OCI-LY7 (cell line): Measurements from ENCODE around the gene CYP24A1. TPM values are rescaled to one million over a fixed set of nuclear protein-coding genes. Genes with fewer than 3 reads are reported as not detected.

Source experiments
- BruUV-seq: library from RNA; stranded (reverse); fragments of 400-500 nt; replicated peaks from 2 replicates; lab custom pipeline; 2021; lab: Mats Ljungman, UMichigan
- CTCF ChIA-PET: fragments of 300-600 bp; sonication (Branson Sonifier 250); formaldehyde crosslinking; loops from one replicate; lab custom pipeline; 2022; ENCODE audit warnings: antibody characterized with exemption; ENCODE audit not compliant: unreplicated experiment; lab: Charles Lee
- POLR2A ChIA-PET: fragments of 300-600 bp; sonication (Branson Sonifier 250); formaldehyde crosslinking; loops from one replicate; lab custom pipeline; 2022; ENCODE audit warnings: antibody characterized with exemption; lab: Charles Lee
- DNase-seq: peaks from one replicate; pipeline ENCODE4 v3.0.0-alpha.2; 2015; ENCODE audit warnings: low spot score
- H2AFZ ChIP-seq: fragments of 200-600 bp; sonication (generic), shearing (Covaris generic); 2 replicates; pipeline ENCODE4 v1.6.1; 2014; ENCODE audit warnings: mild to moderate bottlenecking, antibody characterized with exemption, low read length, moderate library complexity
- H3K27ac ChIP-seq: fragments of 200-600 bp; sonication (generic); 2 replicates; pipeline ENCODE4 v1.5.1; 2014; ENCODE audit warnings: mixed run types, low read depth, mild to moderate bottlenecking, moderate library complexity, low read length, inconsistent platforms; ENCODE audit not compliant: poor library complexity, severe bottlenecking
- H3K36me3 ChIP-seq: fragments of 200-600 bp; sonication (generic); 2 replicates; pipeline ENCODE4 v1.6.1; 2014; ENCODE audit warnings: mild to moderate bottlenecking, antibody characterized with exemption, low read length, moderate library complexity, mixed read lengths; ENCODE audit not compliant: insufficient read depth
- H3K4me1 ChIP-seq: fragments of 200-600 bp; sonication (generic); 2 replicates; pipeline ENCODE4 v1.5.1; 2014; ENCODE audit warnings: mild to moderate bottlenecking, low read length; ENCODE audit not compliant: insufficient read depth, poor library complexity, severe bottlenecking
- H3K4me2 ChIP-seq: fragments of 200-600 bp; sonication (generic); 2 replicates; pipeline ENCODE4 v1.6.1; 2014; ENCODE audit warnings: mild to moderate bottlenecking, low read length
- H3K4me3 ChIP-seq: fragments of 200-600 bp; sonication (generic); 2 replicates; pipeline ENCODE4 v1.5.1; 2014; ENCODE audit warnings: mild to moderate bottlenecking, low read depth, low read length; ENCODE audit not compliant: poor library complexity, severe bottlenecking
- H3K79me2 ChIP-seq: fragments of 200-600 bp; sonication (generic); 2 replicates; pipeline ENCODE4 v1.6.1; 2016; ENCODE audit warnings: low read depth, mild to moderate bottlenecking, low read length, moderate library complexity, mixed read lengths; ENCODE audit not compliant: insufficient read depth
- H3K9me2 ChIP-seq: fragments of 200-600 bp; sonication (generic); 2 replicates; pipeline ENCODE4 v1.6.1; 2016; ENCODE audit warnings: mild to moderate bottlenecking, low read length, mixed read lengths; ENCODE audit not compliant: insufficient read depth
- H3K9me3 ChIP-seq: fragments of 200-600 bp; sonication (generic); 2 replicates; pipeline ENCODE4 v1.6.1; 2014; ENCODE audit warnings: mild to moderate bottlenecking, mixed run types, low read length, mixed read lengths
- H4K20me1 ChIP-seq: fragments of 200-600 bp; sonication (generic); 2 replicates; pipeline ENCODE4 v1.6.1; 2014; ENCODE audit warnings: mild to moderate bottlenecking, antibody characterized with exemption, low read length, moderate library complexity, mixed read lengths; ENCODE audit not compliant: insufficient read depth
- CTCF ChIP-seq: fragments of 200-600 bp; sonication (generic); conservative IDR thresholded peaks from 2 replicates; pipeline ENCODE4 v1.5.1; 2014; ENCODE audit warnings: mild to moderate bottlenecking, antibody characterized with exemption, low read length, moderate library complexity, mixed read lengths
- EZH2phosphoT487 ChIP-seq: fragments of 200-600 bp; sonication (generic); IDR thresholded peaks from 2 replicates; pipeline ENCODE4 v1.6.1; 2018; ENCODE audit warnings: low read depth, borderline replicate concordance, mild to moderate bottlenecking, mixed run types, antibody characterized with exemption, low read length, moderate library complexity, mixed read lengths
- intact Hi-C: fragments of 100-400 bp; cut with micrococcal nuclease; formaldehyde crosslinking; loops from one replicate; pipeline ENCODE4 v1.10.0; 2022; ENCODE audit not compliant: unreplicated experiment
- total RNA-seq, 2 experiments: library from RNA; depleted of rRNA in 1 of 2; stranded (reverse); fragments of >200 nt in 1 of 2; shearing (Covaris generic) in 1 of 2; gene quantifications; 2 replicates each; pipeline ENCODE4 v1.2.3, GENCODE V29; 2014 to 2022

CYP24A1 gene
- total RNA-seq, 2 experiments from 2014 or later = not detected

DNA sequence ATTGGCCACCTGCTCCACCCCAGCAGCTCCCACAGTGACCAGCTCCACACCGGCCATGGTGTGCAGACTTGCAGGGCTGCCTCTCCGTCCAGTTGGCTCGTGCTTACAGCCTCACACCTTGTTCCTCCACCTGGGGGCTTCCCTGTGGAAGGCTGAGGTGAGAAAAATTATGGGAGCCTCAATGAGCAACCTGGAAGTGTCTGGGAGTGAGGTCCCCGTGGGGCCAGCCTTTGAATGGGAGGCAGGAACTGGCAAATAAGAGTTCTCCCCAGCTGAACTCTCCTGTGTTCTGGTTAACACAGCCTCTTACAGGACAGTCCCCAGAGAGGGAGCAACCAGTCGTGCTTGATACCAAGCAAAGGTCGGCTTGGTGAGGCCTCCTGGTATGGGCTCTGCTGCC, 30.3 kb upstream of the CYP24A1 start:
- intact Hi-C loops = no loop called here
- ChIA-PET CTCF (no interaction called here), POLR2A (interaction anchor here (0.8 kb wide), 1 partner anchor 98 kb away, joined by 4 read pairs; no protein-coding TSS in a partner anchor)
- Histone ChIP-seq H3K9me3 (no peaks in the 10 kb centered on the region), H3K4me2 (no peak overlapping the region), H3K27ac (no peak overlapping the region), H4K20me1 (peaks cover 4% of the 10 kb centered on the region; the same call in 1 of the 2 replicates), H3K4me3 (no peak overlapping the region), H3K9me2 (no peaks in the 10 kb centered on the region), H3K79me2 (peaks cover 8% of the 10 kb centered on the region), H2AFZ (no peak overlapping the region), H3K36me3 (no peaks in the 10 kb centered on the region), H3K4me1 (peaks cover 4% of the 10 kb centered on the region)
- TF ChIP-seq CTCF (no peak), EZH2phosphoT487 (no peak)
- BruUV-seq = no TSS peak
- no peak for DNase-seq

DNA sequence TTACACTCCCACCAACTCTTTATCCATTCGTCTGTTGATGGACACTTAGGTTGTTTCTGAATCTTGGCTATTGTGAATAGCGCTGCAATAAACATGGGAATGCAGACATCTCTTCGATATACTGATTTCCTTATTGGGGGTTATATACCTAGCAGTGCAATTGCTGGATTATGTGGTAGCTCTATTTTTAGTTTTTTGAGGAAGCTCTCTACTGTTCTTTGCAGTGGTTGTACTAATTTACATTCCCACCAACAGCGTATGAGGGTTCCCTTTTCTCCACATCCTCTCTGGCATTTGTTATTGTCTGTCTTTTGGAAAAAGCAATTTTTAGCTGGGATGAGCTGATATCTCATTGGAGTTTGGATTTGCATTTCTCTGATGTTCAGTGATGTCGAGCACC, 29.5 kb upstream of the CYP24A1 start:
- intact Hi-C loops = no loop called here

More for the DNA sequence above, 29.5 kb upstream of the CYP24A1 start:
- H3K79me2 ChIP-seq = no peaks in the 10 kb centered on the region; the same call in 1 of the 2 replicates
- H4K20me1 ChIP-seq = no peaks in the 10 kb centered on the region
- TF ChIP-seq EZH2phosphoT487 = no peak
- TF ChIP-seq CTCF = no peak
- no TSS peak for BruUV-seq
- H3K4me1 ChIP-seq = no peaks in the 10 kb centered on the region
- no peak overlapping the region for H2AFZ ChIP-seq
- H3K4me2 ChIP-seq = no peak overlapping the region
- no peak overlapping the region for H3K4me3 ChIP-seq
- H3K9me3 ChIP-seq = no peaks in the 10 kb centered on the region
- ChIA-PET CTCF (no interaction called here), POLR2A (interaction anchor here (0.8 kb wide), 1 partner anchor 97 kb away, joined by 4 read pairs; no protein-coding TSS in a partner anchor)
- H3K36me3 ChIP-seq = no peaks in the 10 kb centered on the region
- no peak for DNase-seq
- no peak overlapping the region for H3K27ac ChIP-seq
- no peaks in the 10 kb centered on the region for H3K9me2 ChIP-seq
